Endothelial cell of umbilical vein (primary cell): ENCODE results near the gene PCDHGB2. TPM values are rescaled to one million over a fixed set of nuclear protein-coding genes. Genes with fewer than 3 reads are reported as not detected.

Experiments used
- BruUV-seq: library from RNA; stranded (reverse); fragments of 400-500 nt; replicated peaks from 2 replicates; lab custom pipeline; 2021; lab: Mats Ljungman, UMichigan
- CTCF ChIA-PET: fragments of 300-600, 350-600 bp; sonication (Branson Sonifier 250); formaldehyde crosslinking; loops from one replicate; lab custom pipeline; 2021; ENCODE audit warnings: antibody characterized with exemption, inconsistent platforms; lab: Charles Lee
- POLR2A ChIA-PET: fragments of 300-600, 350-600 bp; sonication (Branson Sonifier 250); formaldehyde crosslinking; loops from one replicate; lab custom pipeline; 2021; ENCODE audit warnings: antibody characterized with exemption, inconsistent platforms; lab: Charles Lee
- DNase-seq: peaks from one replicate; pipeline ENCODE4 v3.0.0-alpha.2; 2011; ENCODE audit warnings: low read depth, low spot score
- FAIRE-seq: peaks from 2 replicates; lab custom pipeline; 2011; peaks lifted over from hg19 to GRCh38; lab: Jason Lieb, UNC
- H2AFZ ChIP-seq: 2 replicates; pipeline ENCODE4 v1.6.0; 2012; ENCODE audit warnings: low read depth, low read length, control low read depth, inconsistent platforms
- H3K27ac ChIP-seq: 2 replicates; pipeline ENCODE4 v1.5.1; 2011; ENCODE audit warnings: low read depth, mild to moderate bottlenecking, control low read depth, low read length, moderate library complexity; ENCODE audit not compliant: insufficient read depth
- H3K27me3 ChIP-seq, 2 experiments: 2 replicates each; pipeline versions ENCODE4 v1.6.0 to v1.6.1; 2011; ENCODE audit warnings: low read length in 2 of 2, mixed read lengths in 1 of 2; ENCODE audit not compliant: control insufficient read depth in 2 of 2, insufficient read depth in 2 of 2
- H3K36me3 ChIP-seq, 2 experiments: 2 replicates in 1 of 2; 3 replicates in 1 of 2; pipeline ENCODE4 v1.5.1; 2011; ENCODE audit warnings: low read length in 2 of 2, mild to moderate bottlenecking in 1 of 2, moderate library complexity in 1 of 2; ENCODE audit not compliant: control insufficient read depth in 2 of 2, insufficient read depth in 2 of 2; ENCODE audit errors: extremely low read depth in 1 of 2
- H3K4me1 ChIP-seq: 3 replicates; pipeline ENCODE4 v1.5.1; 2011; ENCODE audit warnings: mild to moderate bottlenecking, low read length; ENCODE audit not compliant: control insufficient read depth, insufficient read depth; ENCODE audit errors: extremely low read depth
- H3K4me2 ChIP-seq: 2 replicates; pipeline ENCODE4 v1.6.1; 2011; ENCODE audit warnings: low read length, control low read depth, mixed read lengths; ENCODE audit not compliant: insufficient read depth
- H3K4me3 ChIP-seq, 3 experiments: fragments of 200-600 bp in 1 of 3; sonication (generic), shearing (Covaris generic) in 1 of 3; replicated peaks in 1 of 3; 2 replicates each; pipeline ENCODE4 v1.5.1; 2011 to 2016; ENCODE audit warnings: control low read depth in 3 of 3, low read length in 3 of 3, mild to moderate bottlenecking in 2 of 3, inconsistent platforms in 1 of 3, low read depth in 1 of 3, moderate library complexity in 1 of 3; ENCODE audit not compliant: insufficient read depth in 1 of 3
- H3K79me2 ChIP-seq: 2 replicates; pipeline ENCODE4 v1.6.0; 2012; ENCODE audit warnings: low read length, inconsistent platforms; ENCODE audit not compliant: control insufficient read depth, insufficient read depth
- H3K9ac ChIP-seq: replicated peaks from 2 replicates; pipeline ENCODE3; 2011; ENCODE audit warnings: low read length, control low read depth; ENCODE audit not compliant: insufficient read depth; ENCODE audit errors: extremely low read depth
- H3K9me1 ChIP-seq: replicated peaks from 3 replicates; pipeline ENCODE4 v1.6.0; 2011; ENCODE audit warnings: mild to moderate bottlenecking, low read length; ENCODE audit not compliant: control insufficient read depth, insufficient read depth; ENCODE audit errors: extremely low read depth
- H3K9me3 ChIP-seq: replicated peaks from 2 replicates; pipeline ENCODE4 v1.5.1; 2012; ENCODE audit warnings: low read length, inconsistent platforms; ENCODE audit not compliant: control insufficient read depth, insufficient read depth
- H4K20me1 ChIP-seq: replicated peaks from 2 replicates; pipeline ENCODE3; 2011; ENCODE audit warnings: mild to moderate bottlenecking, low read length; ENCODE audit not compliant: control insufficient read depth, insufficient read depth; ENCODE audit errors: extremely low read depth
- EZH2 ChIP-seq: IDR thresholded peaks from 2 replicates; pipeline ENCODE4 v1.6.1; 2012; ENCODE audit warnings: borderline replicate concordance, low read depth, mild to moderate bottlenecking, moderate library complexity, low read length, inconsistent platforms; ENCODE audit not compliant: severe bottlenecking
- FOS ChIP-seq: IDR thresholded peaks from 2 replicates; pipeline ENCODE4 v1.6.1; 2011; ENCODE audit warnings: mild to moderate bottlenecking, low read length, moderate library complexity, borderline replicate concordance; ENCODE audit not compliant: insufficient read depth
- GATA2 ChIP-seq: IDR thresholded peaks from 2 replicates; pipeline ENCODE4 v1.7.0; 2011; ENCODE audit warnings: low read depth, mild to moderate bottlenecking, moderate library complexity, mixed read lengths, low read length; ENCODE audit not compliant: insufficient read length, insufficient read depth
- JUN ChIP-seq: IDR thresholded peaks from 2 replicates; pipeline ENCODE4 v1.6.1; 2011; ENCODE audit warnings: borderline replicate concordance, low read depth; ENCODE audit not compliant: insufficient read length, insufficient read depth
- MAX ChIP-seq: IDR thresholded peaks from 2 replicates; pipeline ENCODE4 v1.6.1; 2011; ENCODE audit not compliant: insufficient read depth, insufficient read length
- MYC ChIP-seq: IDR thresholded peaks from one replicate; pipeline ENCODE4 v1.6.1; 2011; ENCODE audit warnings: mild to moderate bottlenecking, low read depth, low read length
- POLR2A ChIP-seq: IDR thresholded peaks from 2 replicates; pipeline ENCODE4 v1.6.1; 2012; ENCODE audit warnings: low read depth, mild to moderate bottlenecking, control low read depth, low read length
- POLR2AphosphoS5 ChIP-seq: IDR thresholded peaks from 2 replicates; pipeline ENCODE4 v1.6.1; 2012; ENCODE audit warnings: low read depth, mild to moderate bottlenecking, control low read depth, low read length, moderate library complexity; ENCODE audit not compliant: insufficient read depth
- dilution Hi-C: fragments of 300-500 bp; cut with MboI; formaldehyde crosslinking; loops from one replicate; pipeline ENCODE4 v1.15.0; 2019; ENCODE audit warnings: low sequenced_read_pairs; ENCODE audit not compliant: extremely low pct_ligation_motif_present
- intact Hi-C: fragments of 100-400 bp; cut with micrococcal nuclease; formaldehyde crosslinking; loops from one replicate; pipeline ENCODE4 v1.10.0; 2022
- polyA plus RNA-seq, 4 experiments: library from polyadenylated mRNA; depleted of rRNA in 3 of 4; stranded (reverse) in 3 of 4; unstranded in 1 of 4; fragments of >200 nt; gene quantifications; 2 replicates each; pipeline versions ENCODE4 v1.2.1 to v1.2.3, GENCODE V29; 2011 to 2012; ENCODE audit warnings: missing spikeins in 1 of 4
- total RNA-seq: library from RNA; stranded (reverse); gene quantifications from 2 replicates; pipeline ENCODE4 v1.2.3, GENCODE V29; 2021
- TF ChIP-seq, protein P1 (sequence below), 2 donors: IDR thresholded peaks; 1 replicate in 1 of 2; 2 replicates in 1 of 2; pipeline ENCODE4 v1.5.1; 2011; ENCODE audit warnings: low read length in 2 of 2, mild to moderate bottlenecking in 2 of 2, moderate library complexity in 2 of 2, control low read depth in 1 of 2, inconsistent platforms in 1 of 2, low read depth in 1 of 2; ENCODE audit not compliant: insufficient read depth in 1 of 2; ENCODE audit errors: extremely low read depth in 1 of 2

Gene PCDHGB2
- total and polyA plus RNA-seq, 2 donors (not counting 3 experiments of a cell fraction or from before 2014, with no cell fraction given): 1.1 to 2.9 TPM

DNA sequence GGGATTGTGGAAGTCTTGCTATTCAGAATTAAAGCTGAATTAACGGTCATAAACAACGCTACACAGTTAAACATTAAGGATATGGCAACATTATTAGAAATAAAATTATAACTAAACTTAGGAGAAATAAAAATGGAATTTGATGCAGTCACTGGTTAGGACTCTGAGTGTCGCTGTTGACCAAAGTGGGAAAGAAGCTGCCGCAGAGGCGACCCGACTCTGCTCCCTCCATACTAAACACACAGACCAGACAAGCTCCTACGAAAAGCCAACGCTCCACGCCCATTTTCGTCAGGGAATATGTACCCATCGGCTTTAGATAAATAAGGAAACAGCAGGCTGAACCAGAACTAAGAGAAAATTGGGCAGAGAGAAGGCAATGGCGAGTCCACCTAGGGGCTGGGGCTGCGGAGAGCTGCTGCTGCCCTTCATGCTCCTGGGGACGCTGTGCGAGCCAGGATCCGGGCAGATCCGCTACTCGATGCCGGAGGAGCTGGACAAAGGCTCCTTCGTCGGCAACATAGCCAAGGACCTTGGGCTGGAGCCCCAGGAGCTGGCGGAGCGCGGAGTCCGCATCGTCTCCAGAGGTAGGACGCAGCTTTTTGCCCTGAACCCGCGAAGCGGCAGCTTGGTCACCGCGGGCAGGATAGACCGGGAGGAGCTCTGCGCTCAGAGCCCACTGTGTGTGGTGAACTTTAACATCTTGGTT, 4.3 kb downstream of the PCDHGB2 start, which contains the start of gene PCDHGA5:
PCDHGA5 (plus strand) TSS at position 211 of the 709 bp plus-strand sequence; CDS start at position 380, 169 bp downstream.
- Histone ChIP-seq H3K4me1 (no peaks in the 10 kb centered on the region), H3K9me3 (peaks cover 2% of the 10 kb centered on the region), H3K4me2 (no peak within 1 kb of the TSS), H2AFZ (no peak within 1 kb of the TSS), H3K27me3 (peaks cover 51 to 81% of the 10 kb centered on the region in 2 experiments), H3K4me3 (no peak within 1 kb of the TSS), H3K36me3 (no peaks in the 10 kb centered on the region), H3K9ac (no peak within 1 kb of the TSS), H4K20me1 (no peaks in the 10 kb centered on the region), H3K27ac (no peak within 1 kb of the TSS), H3K9me1 (no peaks in the 10 kb centered on the region), H3K79me2 (no peaks in the 10 kb centered on the region)
- ChIA-PET POLR2A (no interaction called here), CTCF (interaction anchor here (0.7 to 1.7 kb wide), 13 partner anchors 9 to 200 kb away, joined by 3 to 9 read pairs (median 4); partner anchors contain the start of genes PCDHGA1, PCDHGA10, PCDHGA11 and PCDHGA2)
- TF ChIP-seq, protein P1, sequence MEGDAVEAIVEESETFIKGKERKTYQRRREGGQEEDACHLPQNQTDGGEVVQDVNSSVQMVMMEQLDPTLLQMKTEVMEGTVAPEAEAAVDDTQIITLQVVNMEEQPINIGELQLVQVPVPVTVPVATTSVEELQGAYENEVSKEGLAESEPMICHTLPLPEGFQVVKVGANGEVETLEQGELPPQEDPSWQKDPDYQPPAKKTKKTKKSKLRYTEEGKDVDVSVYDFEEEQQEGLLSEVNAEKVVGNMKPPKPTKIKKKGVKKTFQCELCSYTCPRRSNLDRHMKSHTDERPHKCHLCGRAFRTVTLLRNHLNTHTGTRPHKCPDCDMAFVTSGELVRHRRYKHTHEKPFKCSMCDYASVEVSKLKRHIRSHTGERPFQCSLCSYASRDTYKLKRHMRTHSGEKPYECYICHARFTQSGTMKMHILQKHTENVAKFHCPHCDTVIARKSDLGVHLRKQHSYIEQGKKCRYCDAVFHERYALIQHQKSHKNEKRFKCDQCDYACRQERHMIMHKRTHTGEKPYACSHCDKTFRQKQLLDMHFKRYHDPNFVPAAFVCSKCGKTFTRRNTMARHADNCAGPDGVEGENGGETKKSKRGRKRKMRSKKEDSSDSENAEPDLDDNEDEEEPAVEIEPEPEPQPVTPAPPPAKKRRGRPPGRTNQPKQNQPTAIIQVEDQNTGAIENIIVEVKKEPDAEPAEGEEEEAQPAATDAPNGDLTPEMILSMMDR (IDR thresholded peaks at IDR 0.05; ENCODE audit: extremely low read depth in 1 of 2, insufficient read depth in 1 of 2, low read depth in 1 of 2, low read length in 2 of 2): no peak
- no peak for TF ChIP-seq POLR2A
- TF ChIP-seq FOS: no peak
- no peak for TF ChIP-seq POLR2AphosphoS5
- no peak for TF ChIP-seq MYC
- no peak for TF ChIP-seq MAX
- TF ChIP-seq JUN: no peak
- no peak for TF ChIP-seq EZH2
- no peak for TF ChIP-seq GATA2
- BruUV-seq: no TSS peak
- DNase-seq: no peak
- dilution Hi-C loops: no loop called here
- FAIRE-seq: no peak
- intact Hi-C loops: no loop called here
